Ovary (tissue), 9 donors: ENCODE data around the gene SLC2A1. TPM values are rescaled to one million over a fixed set of nuclear protein-coding genes. Genes with fewer than 3 reads are reported as not detected.

Source experiments
- DNase-seq, 5 donors: peaks; one replicate each; pipeline ENCODE4 v3.0.0-alpha.2; 2019 to 2020
- H3K27ac ChIP-seq, 2 donors: fragments of 200-600 bp; one replicate each; pipeline versions ENCODE4 v1.5.1 to v1.8.0; 2019 to 2022
- H3K27me3 ChIP-seq: fragments of 200-600 bp; one replicate; pipeline ENCODE4 v1.8.0; 2022
- H3K36me3 ChIP-seq: fragments of 200-600 bp; sonication (generic); one replicate; pipeline ENCODE4 v1.5.1; 2019
- H3K4me1 ChIP-seq: one replicate; pipeline ENCODE4 v1.8.1; 2013; ENCODE audit warnings: mild to moderate bottlenecking, moderate library complexity; ENCODE audit not compliant: insufficient read depth
- H3K4me3 ChIP-seq: fragments of 200-600 bp; sonication (generic); one replicate; pipeline ENCODE4 v1.5.1; 2017
- H3K9me3 ChIP-seq, 2 donors: fragments of 200-600 bp in 1 of 2; sonication (generic) in 1 of 2; one replicate each; pipeline versions ENCODE4 v1.5.1 to v1.8.1; 2013 to 2019; ENCODE audit warnings: mild to moderate bottlenecking in 1 of 2, moderate library complexity in 1 of 2
- EP300 ChIP-seq: sonication (generic); formaldehyde crosslinking; IDR thresholded peaks from one replicate; pipeline ENCODE4 v1.6.1; 2017; ENCODE audit warnings: antibody characterized with exemption
- POLR2A ChIP-seq: fragments of 450-650 bp; IDR thresholded peaks from one replicate; pipeline ENCODE4 v1.6.1; 2017; ENCODE audit warnings: antibody characterized with exemption, mild to moderate bottlenecking, moderate library complexity
- WGBS, 3 donors: extraction: QIAGEN DNeasy Blood & Tissue Kit in 1 of 3; methylation state at CpG; one replicate each; pipeline versions ENCODE4 v1.1.5 to v1.1.7; 2013 to 2017; 5-methylcytosine and 5-hydroxymethylcytosine counted together
- intact Hi-C, 4 donors: fragments of 100-400 bp; cut with DNase I; formaldehyde crosslinking; loops; one replicate each; pipeline versions ENCODE4 v1.11.0 to v1.15.1; 2022 to 2023
- polyA plus RNA-seq, 2 donors: library from polyadenylated mRNA; stranded (reverse); fragments of 200-250 nt in 1 of 2; fragments of 350-450 nt in 1 of 2; fragmentation: Illumina TruSeq in 1 of 2; extraction: RNeasy Lipid Tissue Mini Kit (QIAGEN cat#74804) in 1 of 2; gene quantifications; one replicate each; pipeline ENCODE4 v1.2.3, GENCODE V29; 2013 to 2014
- total RNA-seq, 7 donors: library from RNA; depleted of rRNA in 2 of 7; stranded (reverse); fragments of >200 nt in 2 of 7; fragmentation: NEBNext Ultra II Directional in 3 of 7; extraction: Animal tissue kit (Norgen Biotek cat#: 25700) in 3 of 7; gene quantifications; one replicate each; pipeline versions ENCODE4 v1.1.0 to v1.2.4, GENCODE V29; 2016 to 2023
- TF ChIP-seq, protein P1 (sequence below), 3 donors: fragments of 450-650 bp in 2 of 3; fragments of 200-600 bp in 1 of 3; IDR thresholded peaks; one replicate each; pipeline versions ENCODE4 v1.5.1 to v1.8.0; 2016 to 2022; ENCODE audit warnings: antibody characterized with exemption in 3 of 3, mild to moderate bottlenecking in 1 of 3
- donor health status: DM: no; HTN: no; CAD: no; lungs with moderate emphysema.
- donor health status: DM: no; HTN: no; CAD: no.
- donor health status: Bipolar disorder and iron deficiency.
- donor health status: DM: yes; HTN: yes; CAD: no.
- donor health status: DM: no; HTN: no; CAD: no.
- donor health status: DM: yes; HTN: yes; CAD: no.

The SLC2A1 gene
- total and polyA plus RNA-seq, 9 donors: 10.3 to 65.4 (median 19.2) TPM

DNA sequence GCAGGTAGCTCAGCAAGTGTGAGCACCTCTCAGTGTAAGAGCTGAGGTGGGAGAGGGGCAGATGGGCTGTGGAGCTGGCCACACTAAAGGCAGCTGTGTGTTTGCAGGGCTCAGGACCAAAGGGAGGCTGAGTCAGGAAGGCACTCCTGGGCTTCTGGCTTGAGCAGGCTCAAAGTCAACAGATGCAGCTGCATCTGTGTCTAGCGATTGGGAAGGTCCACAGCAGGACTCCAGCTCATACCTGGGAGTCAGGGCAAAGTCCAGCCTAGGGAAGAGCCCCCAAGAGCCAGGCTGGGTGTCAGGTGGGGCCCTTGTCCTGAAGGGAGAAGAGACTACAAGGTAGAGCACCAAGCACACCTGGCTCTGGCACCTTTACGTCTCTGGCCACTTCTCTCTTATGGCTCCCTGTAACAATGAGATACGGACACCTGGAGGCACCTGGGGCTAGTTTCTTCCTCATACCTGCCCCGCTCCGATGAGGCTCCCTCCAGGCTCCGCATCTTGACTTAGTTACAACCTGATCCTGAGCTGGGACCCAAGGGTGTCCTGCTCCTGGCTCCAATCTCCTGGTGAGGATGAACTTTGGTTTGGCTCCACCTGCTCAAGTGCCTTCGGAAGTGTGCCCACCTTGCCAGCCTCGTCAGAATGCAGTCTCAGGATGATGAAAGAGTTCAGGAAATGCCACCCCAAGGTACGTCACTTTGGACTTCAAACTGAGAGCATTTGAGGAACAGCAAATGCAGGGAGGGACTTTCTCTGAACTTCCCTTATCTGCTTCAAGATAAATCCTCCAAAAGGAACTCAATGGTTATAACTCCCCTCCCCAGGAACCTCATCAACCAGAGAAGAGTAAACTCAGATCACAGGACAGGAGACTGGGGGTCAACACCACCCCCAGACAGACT, 21.5 kb upstream of the SLC2A1 start:
- intact Hi-C loops: no loop called here
- H3K9me3 ChIP-seq: no peaks in the 10 kb centered on the region
- no peak overlapping the region for H3K4me3 ChIP-seq
- TF ChIP-seq EP300 (no peak), POLR2A (no peak)
- TF ChIP-seq, protein P1, sequence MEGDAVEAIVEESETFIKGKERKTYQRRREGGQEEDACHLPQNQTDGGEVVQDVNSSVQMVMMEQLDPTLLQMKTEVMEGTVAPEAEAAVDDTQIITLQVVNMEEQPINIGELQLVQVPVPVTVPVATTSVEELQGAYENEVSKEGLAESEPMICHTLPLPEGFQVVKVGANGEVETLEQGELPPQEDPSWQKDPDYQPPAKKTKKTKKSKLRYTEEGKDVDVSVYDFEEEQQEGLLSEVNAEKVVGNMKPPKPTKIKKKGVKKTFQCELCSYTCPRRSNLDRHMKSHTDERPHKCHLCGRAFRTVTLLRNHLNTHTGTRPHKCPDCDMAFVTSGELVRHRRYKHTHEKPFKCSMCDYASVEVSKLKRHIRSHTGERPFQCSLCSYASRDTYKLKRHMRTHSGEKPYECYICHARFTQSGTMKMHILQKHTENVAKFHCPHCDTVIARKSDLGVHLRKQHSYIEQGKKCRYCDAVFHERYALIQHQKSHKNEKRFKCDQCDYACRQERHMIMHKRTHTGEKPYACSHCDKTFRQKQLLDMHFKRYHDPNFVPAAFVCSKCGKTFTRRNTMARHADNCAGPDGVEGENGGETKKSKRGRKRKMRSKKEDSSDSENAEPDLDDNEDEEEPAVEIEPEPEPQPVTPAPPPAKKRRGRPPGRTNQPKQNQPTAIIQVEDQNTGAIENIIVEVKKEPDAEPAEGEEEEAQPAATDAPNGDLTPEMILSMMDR (IDR thresholded peaks at IDR 0.05): no peak
- no peaks in the 10 kb centered on the region for H3K27me3 ChIP-seq
- H3K36me3 ChIP-seq: no peaks in the 10 kb centered on the region
- no peaks in the 10 kb centered on the region for H3K4me1 ChIP-seq
- H3K27ac ChIP-seq: no peak overlapping the region
- WGBS, 3 donors: 87 to 91% (median 89%) methylated on average over 9 of the region's 9 CpGs
- no peak for DNase-seq

DNA sequence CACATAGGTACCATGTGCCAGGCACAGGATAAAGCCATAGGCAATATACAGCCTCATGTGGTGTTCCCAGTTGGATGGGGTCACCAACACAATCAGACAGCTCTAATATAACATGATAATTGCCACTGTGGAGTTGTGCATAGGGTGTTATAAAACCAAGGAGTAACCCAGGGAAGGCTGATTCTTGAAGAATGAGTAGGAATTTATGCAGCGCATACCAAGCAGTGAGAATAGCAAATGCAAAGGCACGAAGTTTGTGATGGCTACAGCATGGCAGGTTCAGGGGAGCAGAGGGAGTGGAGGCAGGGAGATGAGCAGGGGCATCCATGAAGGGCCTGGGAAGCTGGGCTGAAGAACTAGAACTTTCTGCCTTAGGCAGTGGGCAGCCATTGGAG, 20.4 kb upstream of the SLC2A1 start:
- intact Hi-C loops: no loop called here
- Histone ChIP-seq H3K9me3 (no peaks in the 10 kb centered on the region), H3K36me3 (no peaks in the 10 kb centered on the region), H3K4me1 (no peaks in the 10 kb centered on the region), H3K27ac (no peak overlapping the region), H3K27me3 (no peaks in the 10 kb centered on the region), H3K4me3 (no peak overlapping the region)
- DNase-seq: no peak
- 90 to 94% (median 93%) methylated on average over 2 of the region's 2 CpGs for WGBS, 3 donors
- TF ChIP-seq POLR2A (no peak), EP300 (no peak)
- TF ChIP-seq, protein P1 (IDR thresholded peaks at IDR 0.05): no peak

DNA sequence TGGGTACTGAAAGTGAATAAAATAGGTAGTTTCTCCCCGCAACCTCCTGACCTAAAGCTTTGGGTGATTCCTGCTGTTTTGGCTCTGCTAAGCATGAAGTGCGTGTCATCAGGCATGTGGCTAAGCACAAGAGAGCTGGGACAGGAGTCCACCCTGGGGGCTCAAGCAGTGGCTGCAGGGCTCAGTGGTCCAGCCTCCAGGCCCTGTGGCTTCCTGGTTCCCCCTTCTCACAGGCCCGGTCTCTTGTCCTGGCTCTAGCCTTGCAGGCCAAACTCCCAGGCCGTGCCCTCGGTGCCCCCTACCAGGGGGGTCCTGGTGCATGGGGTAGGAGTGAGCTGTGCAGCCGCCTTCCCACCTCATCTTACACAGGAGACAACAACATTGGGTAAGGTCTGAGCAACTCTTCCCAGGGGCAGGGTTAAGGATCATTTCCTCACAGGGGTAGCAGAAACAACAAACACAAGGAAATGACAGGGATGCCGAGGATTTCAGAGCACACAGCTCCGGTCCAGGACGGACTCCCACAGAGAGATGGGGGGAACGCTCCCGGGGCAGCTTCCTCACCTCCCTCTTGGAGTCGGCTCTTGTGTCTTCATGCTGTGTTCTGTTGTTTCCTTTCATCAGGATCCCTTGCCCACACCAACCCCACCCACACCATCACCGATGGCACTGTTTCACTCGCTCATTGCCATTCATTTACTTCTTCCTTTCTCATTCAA, 19.8 kb upstream of the SLC2A1 start:
- Histone ChIP-seq H3K27ac (no peak overlapping the region), H3K9me3 (no peaks in the 10 kb centered on the region), H3K27me3 (no peaks in the 10 kb centered on the region), H3K4me1 (no peaks in the 10 kb centered on the region), H3K4me3 (no peak overlapping the region), H3K36me3 (no peaks in the 10 kb centered on the region)
- 78 to 82% (median 79%) methylated on average over 14 of the region's 14 CpGs for WGBS, 3 donors
- TF ChIP-seq, protein P1 (IDR thresholded peaks at IDR 0.05): no peak
- TF ChIP-seq POLR2A: no peak
- no peak for TF ChIP-seq EP300
- DNase-seq: no peak
- intact Hi-C loops: no loop called here

DNA sequence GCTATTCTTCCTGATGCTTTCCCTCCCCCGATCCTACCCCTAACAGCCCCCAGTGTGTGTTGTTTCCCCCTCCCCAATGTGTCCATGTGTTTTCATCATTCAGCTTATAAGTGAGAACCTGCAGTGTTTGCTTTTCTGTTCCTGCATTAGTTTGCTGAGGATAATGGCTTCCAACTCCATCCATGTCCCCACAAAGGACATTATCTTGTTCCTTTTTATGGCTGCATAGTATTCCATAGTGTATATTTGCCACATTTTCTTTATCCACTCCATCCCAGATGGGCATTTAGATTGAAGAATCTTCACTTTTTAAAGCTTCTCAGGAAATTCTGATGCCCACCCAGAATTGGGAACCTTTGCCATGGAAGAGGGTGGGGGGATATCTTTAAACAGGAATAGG, 19.0 kb upstream of the SLC2A1 start:
- no peaks in the 10 kb centered on the region for H3K27me3 ChIP-seq
- H3K27ac ChIP-seq: no peak overlapping the region
- DNase-seq: no peak
- intact Hi-C loops: no loop called here
- 82 to 100% (median 87%) methylated on average over 1 of the region's 1 CpG for WGBS, 3 donors
- H3K4me3 ChIP-seq: no peak overlapping the region
- H3K4me1 ChIP-seq: no peaks in the 10 kb centered on the region
- H3K9me3 ChIP-seq: no peaks in the 10 kb centered on the region
- H3K36me3 ChIP-seq: no peaks in the 10 kb centered on the region
- TF ChIP-seq, protein P1 (IDR thresholded peaks at IDR 0.05): no peak
- TF ChIP-seq POLR2A: no peak
- TF ChIP-seq EP300: no peak
